Mononuclear cell (primary cell): ENCODE results near the gene NTM. TPM values are rescaled to one million over a fixed set of nuclear protein-coding genes. Genes with fewer than 3 reads are reported as not detected.
"Not testable (repeated sequence)": the region's sequence is repeated elsewhere in the genome, so short reads cannot be mapped to it uniquely, and the experiment has no call there.

Source experiments
- H3K27me3 ChIP-seq: 2 replicates; pipeline ENCODE4 v1.6.0; 2011; ENCODE audit warnings: low read length, control low read depth; ENCODE audit not compliant: insufficient read depth
- H3K4me1 ChIP-seq: 2 replicates; pipeline ENCODE4 v1.5.1; 2011; ENCODE audit warnings: mild to moderate bottlenecking, low read length, control low read depth; ENCODE audit not compliant: insufficient read depth
- H3K4me3 ChIP-seq: 2 replicates; pipeline ENCODE4 v1.5.1; 2011; ENCODE audit warnings: mild to moderate bottlenecking, low read length, moderate library complexity
- H3K9me3 ChIP-seq: 2 replicates; pipeline ENCODE4 v1.5.1; 2011; ENCODE audit warnings: low read depth, mild to moderate bottlenecking, control low read depth, low read length
- total RNA-seq: library from RNA; depleted of rRNA; stranded (reverse); fragments of >200 nt; gene quantifications from one replicate; pipeline ENCODE4 v1.2.3, GENCODE V29; 2012

Gene NTM
- total RNA-seq, 1 donor = not detected

GRCh38 chr11:132352497-132352896 lies 982.1 kb downstream of the NTM start:
- H3K27me3 ChIP-seq = no peaks in the 10 kb centered on the region
- H3K9me3 ChIP-seq = no peaks in the 10 kb centered on the region
- H3K4me3 ChIP-seq = no peak overlapping the region
- no peaks in the 10 kb centered on the region for H3K4me1 ChIP-seq

- Histone ChIP-seq H3K4me3 (no peak overlapping the region), H3K27me3 (no peaks in the 10 kb centered on the region), H3K4me1 (no peaks in the 10 kb centered on the region), H3K9me3 (no peaks in the 10 kb centered on the region)
These were observed 982.8 kb downstream of the NTM start for GRCh38 chr11:132353255-132353654.

GRCh38 chr11:132357811-132358572 lies 987.6 kb downstream of the NTM start:
- no peaks in the 10 kb centered on the region for H3K9me3 ChIP-seq
- H3K4me1 ChIP-seq = no peaks in the 10 kb centered on the region
- H3K4me3 ChIP-seq = no peak overlapping the region
- no peaks in the 10 kb centered on the region for H3K27me3 ChIP-seq

- Histone ChIP-seq H3K4me3 (no peak overlapping the region), H3K27me3 (no peaks in the 10 kb centered on the region), H3K9me3 (no peaks in the 10 kb centered on the region), H3K4me1 (no peaks in the 10 kb centered on the region)
These were observed 988.1 kb downstream of the NTM start for GRCh38 chr11:132358573-132358953.

- Histone ChIP-seq H3K4me1 (no peaks in the 10 kb centered on the region), H3K4me3 (no peak overlapping the region), H3K9me3 (no peaks in the 10 kb centered on the region), H3K27me3 (no peaks in the 10 kb centered on the region)
These were observed 990.7 kb downstream of the NTM start for GRCh38 chr11:132361011-132361550.

- Histone ChIP-seq H3K9me3 (no peaks in the 10 kb centered on the region), H3K4me3 (no peak overlapping the region), H3K27me3 (no peaks in the 10 kb centered on the region), H3K4me1 (no peaks in the 10 kb centered on the region)
These were observed 995.2 kb downstream of the NTM start for GRCh38 chr11:132365650-132366049.

- H3K4me1 ChIP-seq = no peaks in the 10 kb centered on the region
- H3K9me3 ChIP-seq = no peaks in the 10 kb centered on the region
- no peak overlapping the region for H3K4me3 ChIP-seq
- H3K27me3 ChIP-seq = no peaks in the 10 kb centered on the region
These were observed 996.9 kb downstream of the NTM start for GRCh38 chr11:132367293-132367692.

GRCh38 chr11:132370114-132370513 lies 999.7 kb downstream of the NTM start:
- H3K9me3 ChIP-seq, H3K27me3 ChIP-seq, H3K4me1 ChIP-seq, H3K4me3 ChIP-seq: not testable (repeated sequence)

GRCh38 chr11:132373405-132374143 lies 1003.2 kb downstream of the NTM start:
- Histone ChIP-seq H3K4me1 (no peaks in the 10 kb centered on the region), H3K4me3 (no peak overlapping the region), H3K9me3 (no peaks in the 10 kb centered on the region), H3K27me3 (no peaks in the 10 kb centered on the region)

- Histone ChIP-seq H3K27me3 (no peaks in the 10 kb centered on the region), H3K4me1 (no peaks in the 10 kb centered on the region), H3K4me3 (no peak overlapping the region), H3K9me3 (no peaks in the 10 kb centered on the region)
These were observed 1009.1 kb downstream of the NTM start for GRCh38 chr11:132379540-132379939.
